SK-N-SH (cell line): ENCODE measurements around the gene NAGK. TPM values are rescaled to one million over a fixed set of nuclear protein-coding genes. Genes with fewer than 3 reads are reported as not detected.

ENCODE experiments used
- CTCF ChIA-PET: fragments of 300-600, 350-600 bp; formaldehyde crosslinking; extraction: SDS; loops from one replicate; lab custom pipeline; 2021; lab: Yijun Ruan, JAX
- POLR2A ChIA-PET: fragments of 350-600 bp; sonication (Branson Sonifier 250); formaldehyde crosslinking; extraction: SDS; loops from one replicate; lab custom pipeline; 2020; ENCODE audit warnings: antibody characterized with exemption, inconsistent platforms; lab: Yijun Ruan, JAX
- DNase-seq: peaks from one replicate; pipeline ENCODE4 v3.0.0; 2012
- H2AFZ ChIP-seq: fragments of 200-600 bp; sonication (generic); 2 replicates; pipeline ENCODE4 v1.8.1; 2016; ENCODE audit warnings: antibody characterized with exemption, mild to moderate bottlenecking, low read depth
- H3F3A ChIP-seq: fragments of 200-600 bp; sonication (generic); replicated peaks from 2 replicates; pipeline ENCODE3; 2016; ENCODE audit warnings: antibody characterized with exemption, mild to moderate bottlenecking; ENCODE audit not compliant: insufficient read depth
- H3K27ac ChIP-seq, 2 experiments: fragments of 200-500 bp in 1 of 2; fragments of 200-600 bp in 1 of 2; sonication (Bioruptor generic) in 1 of 2; sonication (generic), shearing (Covaris generic) in 1 of 2; 2 replicates each; pipeline versions ENCODE4 v1.5.1 to v1.6.1; 2014 to 2016; ENCODE audit warnings: low read depth in 2 of 2, inconsistent platforms in 1 of 2, low read length in 1 of 2, mild to moderate bottlenecking in 1 of 2, mixed read lengths in 1 of 2
- H3K27me3 ChIP-seq: fragments of 200-600 bp; sonication (generic), shearing (Covaris generic); 2 replicates; pipeline ENCODE4 v1.6.1; 2016; ENCODE audit warnings: mixed run types; ENCODE audit not compliant: insufficient read depth
- H3K36me3 ChIP-seq, 2 experiments: fragments of 200-500 bp in 1 of 2; fragments of 200-600 bp in 1 of 2; sonication (Bioruptor generic) in 1 of 2; sonication (generic) in 1 of 2; replicated peaks in 1 of 2; 2 replicates each; pipeline versions ENCODE3 to v1.5.1; 2014 to 2016; ENCODE audit warnings: low read length in 1 of 2, mild to moderate bottlenecking in 1 of 2; ENCODE audit not compliant: insufficient read depth in 2 of 2, control insufficient read depth in 1 of 2
- H3K4me1 ChIP-seq, 2 experiments: fragments of 200-500 bp in 1 of 2; fragments of 200-600 bp in 1 of 2; sonication (Bioruptor generic) in 1 of 2; sonication (generic), shearing (Covaris generic) in 1 of 2; 2 replicates each; pipeline versions ENCODE4 v1.5.1 to v1.6.1; 2014 to 2016; ENCODE audit warnings: low read depth in 1 of 2, low read length in 1 of 2, mixed run types in 1 of 2; ENCODE audit not compliant: insufficient read depth in 2 of 2, control insufficient read depth in 1 of 2
- H3K4me2 ChIP-seq: fragments of 200-600 bp; sonication (generic), shearing (Covaris generic); 2 replicates; pipeline ENCODE4 v1.6.1; 2017; ENCODE audit warnings: mixed run types
- H3K4me3 ChIP-seq, 2 experiments: fragments of 200-500 bp in 1 of 2; fragments of 200-600 bp in 1 of 2; sonication (Bioruptor generic) in 1 of 2; sonication (generic), shearing (Covaris generic) in 1 of 2; 2 replicates each; pipeline versions ENCODE4 v1.5.1 to v1.8.1; 2014 to 2016; ENCODE audit warnings: low read depth in 2 of 2, inconsistent platforms in 1 of 2, low read length in 1 of 2, mild to moderate bottlenecking in 1 of 2, mixed read lengths in 1 of 2, moderate library complexity in 1 of 2
- H3K79me2 ChIP-seq: fragments of 200-600 bp; sonication (generic); 2 replicates; pipeline ENCODE4 v1.8.1; 2017; ENCODE audit warnings: mild to moderate bottlenecking; ENCODE audit not compliant: insufficient read depth
- H3K9ac ChIP-seq: fragments of 200-600 bp; sonication (generic); 2 replicates; pipeline ENCODE4 v1.6.1; 2017; ENCODE audit warnings: mixed run types
- H3K9me2 ChIP-seq: fragments of 200-600 bp; sonication (generic); 2 replicates; pipeline ENCODE4 v1.6.1; 2017; ENCODE audit warnings: mixed run types
- H3K9me3 ChIP-seq: fragments of 200-600 bp; sonication (generic); 2 replicates; pipeline ENCODE4 v1.6.1; 2017; ENCODE audit warnings: mixed run types, mild to moderate bottlenecking, moderate library complexity
- H4K20me1 ChIP-seq: fragments of 200-600 bp; sonication (generic); 2 replicates; pipeline ENCODE4 v1.6.1; 2017; ENCODE audit warnings: mild to moderate bottlenecking, mixed run types; ENCODE audit not compliant: insufficient read depth
- CHD2 ChIP-seq: fragments of 150-350 bp; IDR thresholded peaks from 2 replicates; pipeline ENCODE4 v1.6.1; 2018; ENCODE audit warnings: low read length; ENCODE audit not compliant: partially characterized antibody
- EP300 ChIP-seq, 2 experiments: IDR thresholded peaks; 2 replicates each; pipeline versions ENCODE4 v1.4.0 to v1.6.1; 2012; ENCODE audit warnings: borderline replicate concordance in 1 of 2, low read depth in 1 of 2, low read length in 1 of 2
- EZH2phosphoT487 ChIP-seq: fragments of 200-600 bp; sonication (generic); IDR thresholded peaks from 2 replicates; pipeline ENCODE4 v1.6.1; 2017; ENCODE audit warnings: low read depth, mixed run types, mild to moderate bottlenecking, antibody characterized with exemption, moderate library complexity, borderline replicate concordance
- FOSL2 ChIP-seq: IDR thresholded peaks from 2 replicates; pipeline ENCODE4 v1.4.0; 2012; ENCODE audit warnings: low read depth, mild to moderate bottlenecking, moderate library complexity, borderline replicate concordance
- FOXJ3 ChIP-seq: sonication (generic); formaldehyde crosslinking; IDR thresholded peaks from 2 replicates; pipeline ENCODE4 v1.5.1; 2020; ENCODE audit warnings: mild to moderate bottlenecking, missing genetic modification reagents
- JUND ChIP-seq: IDR thresholded peaks from 2 replicates; pipeline ENCODE4 v1.4.0; 2012
- MEF2A ChIP-seq: IDR thresholded peaks from 2 replicates; pipeline ENCODE4 v1.4.0; 2012; ENCODE audit warnings: low read depth, borderline replicate concordance
- NRF1 ChIP-seq: IDR thresholded peaks from 2 replicates; pipeline ENCODE4 v1.6.1; 2012; ENCODE audit warnings: low read depth, mild to moderate bottlenecking, low read length
- SMC3 ChIP-seq: IDR thresholded peaks from 2 replicates; pipeline ENCODE4 v1.6.1; 2012; ENCODE audit warnings: low read depth, low read length, improper control_type of control experiment
- TAF1 ChIP-seq: IDR thresholded peaks from 2 replicates; pipeline ENCODE4 v1.6.1; 2012; ENCODE audit warnings: low read depth, mild to moderate bottlenecking, low read length, moderate library complexity, borderline replicate concordance
- TCF12 ChIP-seq: IDR thresholded peaks from 2 replicates; pipeline ENCODE4 v1.4.0; 2012
- TEAD4 ChIP-seq: IDR thresholded peaks from 2 replicates; pipeline ENCODE4 v1.4.0; 2012; ENCODE audit warnings: mild to moderate bottlenecking, borderline replicate concordance; ENCODE audit not compliant: insufficient read depth
- WGBS: methylation state at CpG from one replicate; pipeline ENCODE4 v1.1.6; 2017; ENCODE audit warnings: low lambda C conversion rate; 5-methylcytosine and 5-hydroxymethylcytosine counted together
- polyA plus RNA-seq, 3 experiments: library from polyadenylated mRNA; depleted of rRNA; stranded (reverse); fragments of >200 nt; gene quantifications; 2 replicates each; pipeline ENCODE4 v1.2.3, GENCODE V29; 2012
- TF ChIP-seq, protein P1 (sequence below): IDR thresholded peaks from 2 replicates; pipeline ENCODE4 v1.4.0; 2012; ENCODE audit warnings: low read depth, borderline replicate concordance
- TF ChIP-seq, protein P2 (sequence below): fragments of 150-350 bp; IDR thresholded peaks from 2 replicates; pipeline ENCODE4 v1.6.1; 2017; ENCODE audit warnings: antibody characterized with exemption, low read length, low read depth, borderline replicate concordance
- TF ChIP-seq, protein P3 (sequence below): IDR thresholded peaks from 2 replicates; pipeline ENCODE4 v1.6.1; 2012; ENCODE audit warnings: mild to moderate bottlenecking, low read depth, low read length, moderate library complexity
- TF ChIP-seq, protein P4 (sequence below): IDR thresholded peaks from 2 replicates; pipeline ENCODE4 v1.4.0; 2012; ENCODE audit warnings: low read depth, borderline replicate concordance
- TF ChIP-seq, protein P5 (sequence below): fragments of 200-600 bp; sonication (generic); IDR thresholded peaks from 2 replicates; pipeline ENCODE4 v1.6.1; 2017; ENCODE audit warnings: antibody characterized with exemption, mild to moderate bottlenecking, moderate library complexity
- TF ChIP-seq, protein P6 (sequence below): fragments of 150-350 bp; IDR thresholded peaks from 2 replicates; pipeline ENCODE4 v1.6.1; 2016; ENCODE audit warnings: mild to moderate bottlenecking, low read depth, low read length

The NAGK gene
- polyA plus RNA-seq, 1 of the 3 experiments (the other 2 are of a cell fraction) = 83.6 TPM

DNA sequence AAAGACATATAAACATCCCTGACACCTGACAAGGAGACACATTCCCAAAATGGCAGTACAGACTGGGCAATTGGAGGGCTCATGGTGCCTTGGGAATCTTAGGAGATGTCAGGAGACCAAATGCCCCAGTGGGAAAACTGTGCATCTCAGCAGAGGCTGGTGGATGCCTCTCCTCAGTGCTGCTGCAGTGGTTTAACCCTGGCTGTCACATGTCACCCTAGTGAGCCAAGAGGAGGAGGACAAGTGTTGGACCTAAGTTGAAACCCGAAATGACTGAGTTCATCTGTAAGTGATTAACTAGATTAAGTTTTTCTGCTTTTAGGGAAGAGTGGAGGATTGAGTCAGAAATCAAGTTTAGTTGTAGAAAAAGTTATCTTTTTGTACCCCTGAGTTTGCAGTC, 5.2 kb upstream of the NAGK start (continued):
- TF ChIP-seq, protein P1, sequence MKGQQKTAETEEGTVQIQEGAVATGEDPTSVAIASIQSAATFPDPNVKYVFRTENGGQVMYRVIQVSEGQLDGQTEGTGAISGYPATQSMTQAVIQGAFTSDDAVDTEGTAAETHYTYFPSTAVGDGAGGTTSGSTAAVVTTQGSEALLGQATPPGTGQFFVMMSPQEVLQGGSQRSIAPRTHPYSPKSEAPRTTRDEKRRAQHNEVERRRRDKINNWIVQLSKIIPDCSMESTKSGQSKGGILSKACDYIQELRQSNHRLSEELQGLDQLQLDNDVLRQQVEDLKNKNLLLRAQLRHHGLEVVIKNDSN = no peak
- TF ChIP-seq JUND (no peak), FOSL2 (no peak), SMC3 (no peak)
- TF ChIP-seq, protein P2, sequence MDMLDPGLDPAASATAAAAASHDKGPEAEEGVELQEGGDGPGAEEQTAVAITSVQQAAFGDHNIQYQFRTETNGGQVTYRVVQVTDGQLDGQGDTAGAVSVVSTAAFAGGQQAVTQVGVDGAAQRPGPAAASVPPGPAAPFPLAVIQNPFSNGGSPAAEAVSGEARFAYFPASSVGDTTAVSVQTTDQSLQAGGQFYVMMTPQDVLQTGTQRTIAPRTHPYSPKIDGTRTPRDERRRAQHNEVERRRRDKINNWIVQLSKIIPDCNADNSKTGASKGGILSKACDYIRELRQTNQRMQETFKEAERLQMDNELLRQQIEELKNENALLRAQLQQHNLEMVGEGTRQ = no peak

DNA sequence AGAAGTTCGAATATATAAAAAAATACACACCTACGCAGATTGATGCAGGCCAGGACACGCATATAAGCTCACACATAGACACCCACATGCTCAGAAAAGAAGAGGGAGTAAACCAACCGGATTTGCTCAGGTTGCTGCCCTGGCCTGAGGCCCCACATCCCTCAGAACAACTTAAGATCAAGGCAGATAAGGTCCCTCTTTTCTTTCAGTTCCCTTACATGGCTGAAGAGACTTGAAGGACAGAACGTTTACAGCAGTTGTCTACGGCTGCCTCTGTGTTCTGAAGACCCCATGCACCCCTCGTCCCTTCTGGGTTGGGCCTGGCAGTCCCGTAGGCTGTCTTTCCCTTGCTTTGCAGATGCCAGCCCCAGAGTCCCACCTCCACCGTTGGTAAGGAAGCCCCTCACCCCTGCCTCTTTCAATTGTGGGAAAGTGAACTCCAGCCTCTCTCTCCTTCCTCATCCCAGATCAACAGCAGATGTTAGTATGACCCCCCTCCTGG, 4.3 kb upstream of the NAGK start:
- Histone ChIP-seq H3K27me3 (no peaks in the 10 kb centered on the region; the same call in 1 of the 2 replicates), H3K9ac (no peak overlapping the region), H3K9me2 (no peaks in the 10 kb centered on the region), H3K9me3 (no peaks in the 10 kb centered on the region), H3F3A (no peaks in the 10 kb centered on the region), H3K27ac (no peak overlapping the region), H3K79me2 (peaks cover 6% of the 10 kb centered on the region), H4K20me1 (no peaks in the 10 kb centered on the region), H2AFZ (no peak overlapping the region), H3K4me1 (peaks cover 0 to 6% of the 10 kb centered on the region in 2 experiments; a peak in 2 of 4 replicates), H3K4me2 (no peak overlapping the region), H3K36me3 (no peaks in the 10 kb centered on the region), H3K4me3 (no peak overlapping the region)
- ChIA-PET POLR2A (no interaction called here), CTCF (no interaction called here)
- TF ChIP-seq TAF1 = no peak
- no peak for TF ChIP-seq TCF12
- TF ChIP-seq CHD2 = no peak
- no peak for TF ChIP-seq EZH2phosphoT487
- no peak for TF ChIP-seq TEAD4
- TF ChIP-seq FOXJ3 (CRISPR knock-in tag) = no peak
- TF ChIP-seq, protein P3, sequence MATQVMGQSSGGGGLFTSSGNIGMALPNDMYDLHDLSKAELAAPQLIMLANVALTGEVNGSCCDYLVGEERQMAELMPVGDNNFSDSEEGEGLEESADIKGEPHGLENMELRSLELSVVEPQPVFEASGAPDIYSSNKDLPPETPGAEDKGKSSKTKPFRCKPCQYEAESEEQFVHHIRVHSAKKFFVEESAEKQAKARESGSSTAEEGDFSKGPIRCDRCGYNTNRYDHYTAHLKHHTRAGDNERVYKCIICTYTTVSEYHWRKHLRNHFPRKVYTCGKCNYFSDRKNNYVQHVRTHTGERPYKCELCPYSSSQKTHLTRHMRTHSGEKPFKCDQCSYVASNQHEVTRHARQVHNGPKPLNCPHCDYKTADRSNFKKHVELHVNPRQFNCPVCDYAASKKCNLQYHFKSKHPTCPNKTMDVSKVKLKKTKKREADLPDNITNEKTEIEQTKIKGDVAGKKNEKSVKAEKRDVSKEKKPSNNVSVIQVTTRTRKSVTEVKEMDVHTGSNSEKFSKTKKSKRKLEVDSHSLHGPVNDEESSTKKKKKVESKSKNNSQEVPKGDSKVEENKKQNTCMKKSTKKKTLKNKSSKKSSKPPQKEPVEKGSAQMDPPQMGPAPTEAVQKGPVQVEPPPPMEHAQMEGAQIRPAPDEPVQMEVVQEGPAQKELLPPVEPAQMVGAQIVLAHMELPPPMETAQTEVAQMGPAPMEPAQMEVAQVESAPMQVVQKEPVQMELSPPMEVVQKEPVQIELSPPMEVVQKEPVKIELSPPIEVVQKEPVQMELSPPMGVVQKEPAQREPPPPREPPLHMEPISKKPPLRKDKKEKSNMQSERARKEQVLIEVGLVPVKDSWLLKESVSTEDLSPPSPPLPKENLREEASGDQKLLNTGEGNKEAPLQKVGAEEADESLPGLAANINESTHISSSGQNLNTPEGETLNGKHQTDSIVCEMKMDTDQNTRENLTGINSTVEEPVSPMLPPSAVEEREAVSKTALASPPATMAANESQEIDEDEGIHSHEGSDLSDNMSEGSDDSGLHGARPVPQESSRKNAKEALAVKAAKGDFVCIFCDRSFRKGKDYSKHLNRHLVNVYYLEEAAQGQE = no peak
- TF ChIP-seq, protein P4, sequence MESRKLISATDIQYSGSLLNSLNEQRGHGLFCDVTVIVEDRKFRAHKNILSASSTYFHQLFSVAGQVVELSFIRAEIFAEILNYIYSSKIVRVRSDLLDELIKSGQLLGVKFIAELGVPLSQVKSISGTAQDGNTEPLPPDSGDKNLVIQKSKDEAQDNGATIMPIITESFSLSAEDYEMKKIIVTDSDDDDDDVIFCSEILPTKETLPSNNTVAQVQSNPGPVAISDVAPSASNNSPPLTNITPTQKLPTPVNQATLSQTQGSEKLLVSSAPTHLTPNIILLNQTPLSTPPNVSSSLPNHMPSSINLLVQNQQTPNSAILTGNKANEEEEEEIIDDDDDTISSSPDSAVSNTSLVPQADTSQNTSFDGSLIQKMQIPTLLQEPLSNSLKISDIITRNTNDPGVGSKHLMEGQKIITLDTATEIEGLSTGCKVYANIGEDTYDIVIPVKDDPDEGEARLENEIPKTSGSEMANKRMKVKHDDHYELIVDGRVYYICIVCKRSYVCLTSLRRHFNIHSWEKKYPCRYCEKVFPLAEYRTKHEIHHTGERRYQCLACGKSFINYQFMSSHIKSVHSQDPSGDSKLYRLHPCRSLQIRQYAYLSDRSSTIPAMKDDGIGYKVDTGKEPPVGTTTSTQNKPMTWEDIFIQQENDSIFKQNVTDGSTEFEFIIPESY = no peak
- no peak for TF ChIP-seq EP300 (IDR thresholded peaks at IDR 0.05; ENCODE audit: borderline replicate concordance in 1 of 2, low read depth in 1 of 2, low read length in 1 of 2)
- no peak for TF ChIP-seq NRF1
- TF ChIP-seq, protein P1 = no peak
- no peak for TF ChIP-seq JUND
- TF ChIP-seq, protein P5, sequence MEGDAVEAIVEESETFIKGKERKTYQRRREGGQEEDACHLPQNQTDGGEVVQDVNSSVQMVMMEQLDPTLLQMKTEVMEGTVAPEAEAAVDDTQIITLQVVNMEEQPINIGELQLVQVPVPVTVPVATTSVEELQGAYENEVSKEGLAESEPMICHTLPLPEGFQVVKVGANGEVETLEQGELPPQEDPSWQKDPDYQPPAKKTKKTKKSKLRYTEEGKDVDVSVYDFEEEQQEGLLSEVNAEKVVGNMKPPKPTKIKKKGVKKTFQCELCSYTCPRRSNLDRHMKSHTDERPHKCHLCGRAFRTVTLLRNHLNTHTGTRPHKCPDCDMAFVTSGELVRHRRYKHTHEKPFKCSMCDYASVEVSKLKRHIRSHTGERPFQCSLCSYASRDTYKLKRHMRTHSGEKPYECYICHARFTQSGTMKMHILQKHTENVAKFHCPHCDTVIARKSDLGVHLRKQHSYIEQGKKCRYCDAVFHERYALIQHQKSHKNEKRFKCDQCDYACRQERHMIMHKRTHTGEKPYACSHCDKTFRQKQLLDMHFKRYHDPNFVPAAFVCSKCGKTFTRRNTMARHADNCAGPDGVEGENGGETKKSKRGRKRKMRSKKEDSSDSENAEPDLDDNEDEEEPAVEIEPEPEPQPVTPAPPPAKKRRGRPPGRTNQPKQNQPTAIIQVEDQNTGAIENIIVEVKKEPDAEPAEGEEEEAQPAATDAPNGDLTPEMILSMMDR = no peak
- TF ChIP-seq MEF2A = no peak
- TF ChIP-seq, protein P6, sequence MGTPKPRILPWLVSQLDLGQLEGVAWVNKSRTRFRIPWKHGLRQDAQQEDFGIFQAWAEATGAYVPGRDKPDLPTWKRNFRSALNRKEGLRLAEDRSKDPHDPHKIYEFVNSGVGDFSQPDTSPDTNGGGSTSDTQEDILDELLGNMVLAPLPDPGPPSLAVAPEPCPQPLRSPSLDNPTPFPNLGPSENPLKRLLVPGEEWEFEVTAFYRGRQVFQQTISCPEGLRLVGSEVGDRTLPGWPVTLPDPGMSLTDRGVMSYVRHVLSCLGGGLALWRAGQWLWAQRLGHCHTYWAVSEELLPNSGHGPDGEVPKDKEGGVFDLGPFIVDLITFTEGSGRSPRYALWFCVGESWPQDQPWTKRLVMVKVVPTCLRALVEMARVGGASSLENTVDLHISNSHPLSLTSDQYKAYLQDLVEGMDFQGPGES = no peak
- WGBS = 46% methylated on average over 9 of the region's 9 CpGs
- no peak for DNase-seq
